HepG2 (cell line): Measurements from ENCODE around the gene KIRREL3. TPM values are rescaled to one million over a fixed set of nuclear protein-coding genes. Genes with fewer than 3 reads are reported as not detected.

Experiments used
- ATAC-seq: fragments of 200-7000 bp; cut with Tn5 transposase; 3 replicates; pipeline ENCODE4 v1.9.1; 2020; ENCODE audit warnings: mild to moderate bottlenecking, moderate library complexity
- BruUV-seq: library from RNA; stranded (reverse); fragments of 400-500 nt; replicated peaks from 2 replicates; lab custom pipeline; 2021; lab: Mats Ljungman, UMichigan
- CTCF ChIA-PET: fragments of 300-600 bp; formaldehyde crosslinking; extraction: SDS; loops from one replicate; lab custom pipeline; 2021; ENCODE audit warnings: low total read pairs, inconsistent platforms, low intra/inter-chr PET ratio; lab: Yijun Ruan, JAX
- POLR2A ChIA-PET: fragments of 350-600 bp; sonication (Branson Sonifier 250); formaldehyde crosslinking; loops from one replicate; lab custom pipeline; 2020; ENCODE audit warnings: antibody characterized with exemption, inconsistent platforms; lab: Yijun Ruan, JAX
- DNase-seq: peaks from one replicate; pipeline ENCODE4 v3.0.0-alpha.2; 2015; ENCODE audit warnings: low spot score
- FAIRE-seq: peaks from 3 replicates; lab custom pipeline; 2011; peaks lifted over from hg19 to GRCh38; lab: Jason Lieb, UNC
- H2AFZ ChIP-seq: one replicate; pipeline ENCODE4 v1.6.1; 2011; ENCODE audit warnings: low read length, inconsistent platforms
- H3K27ac ChIP-seq: fragments of 300-600 bp; 3 replicates; pipeline ENCODE4 v1.8.0; 2011; ENCODE audit warnings: mixed run types, mild to moderate bottlenecking, mixed read lengths, low read length, inconsistent platforms; ENCODE audit not compliant: insufficient read depth; ENCODE audit errors: extremely low read length
- H3K27me3 ChIP-seq, 2 experiments: fragments of 200-600 bp in 1 of 2; 2 replicates in 1 of 2; 3 replicates in 1 of 2; pipeline versions ENCODE4 v1.6.0 to v1.8.0; 2011; ENCODE audit warnings: low read length in 2 of 2, mild to moderate bottlenecking in 2 of 2, moderate library complexity in 2 of 2, inconsistent platforms in 1 of 2; ENCODE audit not compliant: insufficient read depth in 2 of 2, control insufficient read depth in 1 of 2
- H3K36me3 ChIP-seq, 2 experiments: fragments of 200-600 bp in 1 of 2; replicated peaks in 1 of 2; 2 replicates in 1 of 2; 3 replicates in 1 of 2; pipeline versions ENCODE4 v1.5.1 to v1.8.0; 2011; ENCODE audit warnings: low read length in 2 of 2, inconsistent platforms in 1 of 2; ENCODE audit not compliant: insufficient read depth in 2 of 2, control insufficient read depth in 1 of 2
- H3K4me1 ChIP-seq: 2 replicates; pipeline ENCODE4 v1.5.1; 2012; ENCODE audit warnings: low read length, inconsistent platforms; ENCODE audit not compliant: insufficient read depth
- H3K4me2 ChIP-seq: 2 replicates; pipeline ENCODE4 v1.6.0; 2011; ENCODE audit warnings: low read depth, low read length, inconsistent platforms
- H3K4me3 ChIP-seq, 3 experiments: fragments of 200-600 bp in 1 of 3; sonication (generic), shearing (Covaris generic) in 1 of 3; replicated peaks in 1 of 3; 2 replicates each; pipeline ENCODE4 v1.5.1; 2011 to 2016; ENCODE audit warnings: low read length in 3 of 3, inconsistent platforms in 2 of 3, low read depth in 2 of 3, mild to moderate bottlenecking in 2 of 3, control low read depth in 1 of 3, mixed read lengths in 1 of 3; ENCODE audit not compliant: insufficient read depth in 1 of 3
- H3K79me2 ChIP-seq: one replicate; pipeline ENCODE4 v1.6.1; 2011; ENCODE audit warnings: low read length, inconsistent platforms; ENCODE audit not compliant: insufficient read depth
- H3K9ac ChIP-seq: 2 replicates; pipeline ENCODE4 v1.6.0; 2011; ENCODE audit warnings: mild to moderate bottlenecking, low read depth, low read length, inconsistent platforms; ENCODE audit not compliant: insufficient read depth
- H3K9me3 ChIP-seq: 2 replicates; pipeline ENCODE4 v1.5.1; 2012; ENCODE audit warnings: mild to moderate bottlenecking, low read length
- H4K20me1 ChIP-seq: 2 replicates; pipeline ENCODE4 v1.6.0; 2011; ENCODE audit warnings: inconsistent platforms, mild to moderate bottlenecking, low read length, moderate library complexity; ENCODE audit not compliant: insufficient read depth
- GABPA ChIP-seq, 2 experiments: IDR thresholded peaks; 2 replicates each; pipeline ENCODE4 v1.6.1; 2011 to 2016; ENCODE audit warnings: low read depth in 2 of 2, low read length in 1 of 2, missing biosample characterization in 1 of 2, missing genetic modification characterization in 1 of 2
- HDAC1 ChIP-seq: sonication (generic); formaldehyde crosslinking; IDR thresholded peaks from 2 replicates; pipeline ENCODE4 v1.5.1; 2020; ENCODE audit warnings: mild to moderate bottlenecking, missing genetic modification reagents
- IRF2 ChIP-seq: IDR thresholded peaks from 2 replicates; pipeline ENCODE4 v1.6.1; 2018; ENCODE audit warnings: missing genetic modification reagents, missing compliant biosample characterization
- MAF1 ChIP-seq: sonication (generic); formaldehyde crosslinking; IDR thresholded peaks from 2 replicates; pipeline ENCODE4 v1.5.0; 2020; ENCODE audit warnings: missing genetic modification reagents, borderline replicate concordance
- SOX13 ChIP-seq, 3 experiments: fragments of 450-650 bp in 1 of 3; sonication (generic) in 1 of 3; formaldehyde crosslinking in 1 of 3; IDR thresholded peaks in 2 of 3; conservative IDR thresholded peaks in 1 of 3; 2 replicates each; pipeline versions ENCODE4 v1.5.0 to v1.6.1; 2016 to 2020; ENCODE audit warnings: antibody characterized with exemption in 1 of 3, mild to moderate bottlenecking in 1 of 3, missing compliant biosample characterization in 1 of 3, missing genetic modification reagents in 1 of 3, moderate library complexity in 1 of 3
- ZNF782 ChIP-seq: sonication (generic); formaldehyde crosslinking; IDR thresholded peaks from 2 replicates; pipeline ENCODE4 v1.4.0; 2020; ENCODE audit warnings: missing genetic modification reagents, mild to moderate bottlenecking, borderline replicate concordance
- ZNF878 ChIP-seq: sonication (generic); formaldehyde crosslinking; IDR thresholded peaks from 2 replicates; pipeline ENCODE4 v1.8.1; 2023; ENCODE audit warnings: mild to moderate bottlenecking, missing genetic modification reagents, moderate library complexity
- ZSCAN21 ChIP-seq: sonication (generic); formaldehyde crosslinking; IDR thresholded peaks from 2 replicates; pipeline ENCODE4 v1.8.0; 2022; ENCODE audit warnings: mild to moderate bottlenecking, missing genetic modification reagents, moderate library complexity, borderline replicate concordance
- WGBS: methylation state at CpG from one replicate; pipeline ENCODE4 v1.1.6; 2017; ENCODE audit warnings: low lambda C conversion rate; 5-methylcytosine and 5-hydroxymethylcytosine counted together
- in situ Hi-C: cut with HindIII; loops from 2 replicates; pipeline ENCODE4 v1.10.0; 2017; ENCODE audit warnings: low pct_unique_long_range_greater_than_20kb; ENCODE audit not compliant: extremely low pct_ligation_motif_present
- intact Hi-C: fragments of 100-400 bp; cut with micrococcal nuclease; formaldehyde crosslinking; loops from one replicate; pipeline ENCODE4 v1.10.0; 2022; ENCODE audit not compliant: unreplicated experiment
- polyA plus RNA-seq, 8 experiments: library from polyadenylated mRNA; depleted of rRNA in 3 of 8; stranded (reverse) in 7 of 8; unstranded in 1 of 8; fragments of >200 nt; fragmentation: Illumina TruSeq in 4 of 8; extraction: Trizol in 4 of 8; gene quantifications; 2 replicates each; pipeline versions ENCODE4 v1.2.1 to v1.2.3, GENCODE V29; 2011 to 2016; ENCODE audit warnings: low read depth in 4 of 8, missing spikeins in 1 of 8, mixed read lengths in 1 of 8; ENCODE audit not compliant: insufficient read depth in 1 of 8
- total RNA-seq, 5 experiments: library from RNA; depleted of rRNA; stranded (reverse); fragments of >200 nt; fragmentation: Illumina TruSeq; extraction: Trizol; gene quantifications; 2 replicates each; pipeline ENCODE4 v1.2.3, GENCODE V29; 2016; ENCODE audit warnings: low read depth in 1 of 5

Gene KIRREL3
- total and polyA plus RNA-seq, 2 of the 13 experiments (the other 11 are each of a cell fraction or from before 2014, with no cell fraction given) = not detected

GRCh38 chr11:126613272-126613671 is 387.3 kb downstream of the KIRREL3 start (continued):
- TF ChIP-seq ZSCAN21 (CRISPR knock-in tag) = no peak
- TF ChIP-seq SOX13 (IDR thresholded peaks at IDR 0.05) = no peak
- no peak for TF ChIP-seq SOX13 (CRISPR knock-in tag; conservative IDR thresholded peaks at IDR 0.05 in 1 of 2, IDR thresholded peaks at IDR 0.05 in 1 of 2)
- TF ChIP-seq ZNF782 = no peak
- TF ChIP-seq IRF2 (CRISPR knock-in tag) = no peak
- TF ChIP-seq, all 625 proteins: peak for 0

- POLR2A ChIA-PET = no interaction called here
- 35% methylated on average over 8 of the region's 8 CpGs for WGBS
- ATAC-seq = no peak
- in situ Hi-C loops = no loop called here
- intact Hi-C loops = no loop called here
- Histone ChIP-seq H2AFZ (no peak overlapping the region), H3K4me3 (no peak overlapping the region), H3K79me2 (no peaks in the 10 kb centered on the region), H3K9me3 (no peaks in the 10 kb centered on the region), H3K4me2 (no peak overlapping the region), H3K4me1 (no peaks in the 10 kb centered on the region), H3K27ac (no peak overlapping the region), H4K20me1 (0 out of 2 replicates have a peak, but pooled peaks cover 3% of the 10 kb centered on the region), H3K36me3 (no peaks in the 10 kb centered on the region), H3K27me3 (peaks cover 7 to 27% of the 10 kb centered on the region in 2 experiments; a peak in 3 of 5 replicates), H3K9ac (no peak overlapping the region)
- no peak for TF ChIP-seq HDAC1
- TF ChIP-seq GABPA (IDR thresholded peaks at IDR 0.05; ENCODE audit: low read depth, low read length) = no peak
- no peak for TF ChIP-seq GABPA (CRISPR knock-in tag; IDR thresholded peaks at IDR 0.05; ENCODE audit: low read depth)
- TF ChIP-seq ZNF878 (CRISPR knock-in tag) = no peak
- no peak for TF ChIP-seq MAF1
- no peak for DNase-seq
- no peak for FAIRE-seq
- CTCF ChIA-PET = no interaction called here
- no TSS peak for BruUV-seq
Observed at GRCh38 chr11:126612671-126613070, 387.9 kb downstream of the KIRREL3 start.
